Testis (tissue), 3 donors: ENCODE data around the gene PEX7. TPM values are rescaled to one million over a fixed set of nuclear protein-coding genes. Genes with fewer than 3 reads are reported as not detected.

Experiments
- DNase-seq: peaks from one replicate; pipeline ENCODE4 v3.0.0-alpha.2; 2019
- H3K27ac ChIP-seq, 2 donors: fragments of 200-600 bp; sonication (generic); one replicate each; pipeline ENCODE4 v1.5.1; 2019
- H3K27me3 ChIP-seq: fragments of 200-600 bp; sonication (generic); one replicate; pipeline ENCODE4 v1.5.1; 2019
- H3K36me3 ChIP-seq: fragments of 200-600 bp; sonication (generic); one replicate; pipeline ENCODE4 v1.5.1; 2017; ENCODE audit warnings: low read depth; ENCODE audit errors: missing control alignments
- H3K4me1 ChIP-seq: fragments of 200-600 bp; sonication (generic); one replicate; pipeline ENCODE4 v1.5.1; 2019
- H3K4me3 ChIP-seq, 2 donors: fragments of 200-600 bp; sonication (generic); one replicate each; pipeline ENCODE4 v1.5.1; 2017 to 2019
- H3K9me3 ChIP-seq: fragments of 200-600 bp; sonication (generic); one replicate; pipeline ENCODE4 v1.5.1; 2017
- CTCF ChIP-seq, 3 experiments: fragments of 450-650 bp in 2 of 3; fragments of 200-600 bp in 1 of 3; sonication (generic) in 1 of 3; IDR thresholded peaks; one replicate each; pipeline ENCODE4 v1.5.1; 2016 to 2019; ENCODE audit warnings: antibody characterized with exemption in 3 of 3, mild to moderate bottlenecking in 2 of 3, moderate library complexity in 1 of 3
- POLR2A ChIP-seq: fragments of 450-650 bp; IDR thresholded peaks from one replicate; pipeline ENCODE4 v1.6.1; 2017; ENCODE audit warnings: antibody characterized with exemption, mild to moderate bottlenecking, moderate library complexity
- WGBS, 2 donors: methylation state at CpG; one replicate each; pipeline ENCODE4 v1.1.5; 2018; 5-methylcytosine and 5-hydroxymethylcytosine counted together
- intact Hi-C: fragments of 100-400 bp; cut with DNase I; formaldehyde crosslinking; loops from one replicate; pipeline ENCODE4 v1.15.1; 2023; ENCODE audit warnings: low total_unique reads
- polyA plus RNA-seq: library from polyadenylated mRNA; stranded (reverse); fragments of 350-450 nt; fragmentation: Illumina TruSeq; extraction: RNeasy Lipid Tissue Mini Kit (QIAGEN cat#74804); gene quantifications from one replicate; pipeline ENCODE4 v1.2.3, GENCODE V29; 2014; ENCODE audit warnings: low read depth, low replicate concordance; ENCODE audit not compliant: insufficient read depth
- total RNA-seq, 2 donors: library from RNA; depleted of rRNA; stranded (reverse); fragments of >200 nt; gene quantifications; one replicate each; pipeline ENCODE4 v1.2.3, GENCODE V29; 2016

Gene PEX7
- total and polyA plus RNA-seq, 3 donors from 2014 or later: 16.6 to 28.6 (median 18.5) TPM

DNA sequence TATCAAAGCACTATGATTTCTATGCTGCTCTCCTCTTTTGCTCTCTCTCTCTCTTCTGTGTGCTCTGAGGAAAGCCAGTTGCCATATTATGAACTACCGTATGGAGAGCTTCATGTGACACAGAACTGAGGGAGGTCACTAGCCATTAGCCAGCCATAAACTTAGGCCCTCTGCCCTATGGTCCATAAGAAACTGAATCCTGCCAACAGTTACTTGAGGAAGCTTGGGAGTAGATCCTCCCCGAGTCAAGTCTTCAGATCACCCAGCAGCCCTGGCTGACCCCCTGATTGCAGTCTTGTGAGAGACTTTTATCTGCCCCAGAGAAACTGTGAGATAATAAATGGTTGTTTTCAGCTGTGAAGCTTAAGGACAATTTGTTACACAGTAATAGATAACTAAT lies 5.7 kb upstream of the PEX7 start:
- TF ChIP-seq CTCF (IDR thresholded peaks at IDR 0.05) (no peak), POLR2A (no peak)
- 47 to 49% methylated on average over 2 of the region's 2 CpGs for WGBS, 2 donors
- intact Hi-C loops: no loop called here
- Histone ChIP-seq H3K4me3 (no peak overlapping the region), H3K36me3 (no peaks in the 10 kb centered on the region), H3K27me3 (no peaks in the 10 kb centered on the region), H3K9me3 (no peaks in the 10 kb centered on the region), H3K27ac (peak overlapping the region; percentile 12 to 52), H3K4me1 (peaks cover 3% of the 10 kb centered on the region)
- peak; percentile 72 for DNase-seq

- no peak for DNase-seq
- H3K27me3 ChIP-seq: no peaks in the 10 kb centered on the region
- no peaks in the 10 kb centered on the region for H3K36me3 ChIP-seq
- intact Hi-C loops: no loop called here
- no peak overlapping the region for H3K4me3 ChIP-seq
- H3K27ac ChIP-seq: no peak overlapping the region
- TF ChIP-seq CTCF (IDR thresholded peaks at IDR 0.05) (no peak), POLR2A (no peak)
- no peaks in the 10 kb centered on the region for H3K9me3 ChIP-seq
- 33 to 56% methylated on average over 2 of the region's 2 CpGs for WGBS, 2 donors
- H3K4me1 ChIP-seq: peaks cover 5% of the 10 kb centered on the region
Measured at GRCh38 chr6:136820561-136820960, 1.8 kb upstream of the PEX7 start.

- H3K36me3 ChIP-seq: no peaks in the 10 kb centered on the region
- H3K4me1 ChIP-seq: peaks cover 5% of the 10 kb centered on the region
- peak; percentile 40 for DNase-seq
- no peaks in the 10 kb centered on the region for H3K9me3 ChIP-seq
- WGBS, 2 donors: 1% methylated on average over 11 of the region's 11 CpGs
- TF ChIP-seq CTCF (IDR thresholded peaks at IDR 0.05): no peak
- H3K27ac ChIP-seq: peak overlapping the region; percentile 78 to 91
- intact Hi-C loops: no loop called here
- peak overlapping the region; percentile 67 to 77 for H3K4me3 ChIP-seq
- H3K27me3 ChIP-seq: no peaks in the 10 kb centered on the region
Measured at GRCh38 chr6:136822046-136822375, 381 bp upstream of the PEX7 start.

GRCh38 chr6:136823128-136823660 lies 802 bp downstream of the PEX7 start:
- Histone ChIP-seq H3K27me3 (no peaks in the 10 kb centered on the region), H3K36me3 (no peaks in the 10 kb centered on the region), H3K4me3 (peak overlapping the region; percentile 67 to 77), H3K27ac (peak overlapping the region; percentile 78 to 91), H3K4me1 (peaks cover 5% of the 10 kb centered on the region), H3K9me3 (no peaks in the 10 kb centered on the region)
- intact Hi-C loops: no loop called here
- TF ChIP-seq CTCF (IDR thresholded peaks at IDR 0.05): no peak
- no peak for TF ChIP-seq POLR2A
- WGBS, 2 donors: 43 to 73% methylated on average over 12 to 30 of the region's 31 CpGs
- peak; percentile 63 for DNase-seq

GRCh38 chr6:136826216-136826615 lies 3.8 kb downstream of the PEX7 start:
- TF ChIP-seq POLR2A: no peak
- TF ChIP-seq CTCF (IDR thresholded peaks at IDR 0.05): no peak
- intact Hi-C loops: no loop called here

More at GRCh38 chr6:136826216-136826615, 3.8 kb downstream of the PEX7 start:
- no peak for DNase-seq
- peaks cover 5% of the 10 kb centered on the region for H3K4me1 ChIP-seq
- WGBS, 2 donors: 90 to 91% methylated on average over 6 of the region's 6 CpGs
- H3K4me3 ChIP-seq: no peak overlapping the region
- H3K27ac ChIP-seq: no peak overlapping the region
- H3K36me3 ChIP-seq: no peaks in the 10 kb centered on the region
- H3K27me3 ChIP-seq: no peaks in the 10 kb centered on the region
- H3K9me3 ChIP-seq: no peaks in the 10 kb centered on the region
